HG02798 (cell line): Measurements from ENCODE around the gene LAMC3.
"Not testable (repeated sequence)": the region's sequence is repeated elsewhere in the genome, so short reads cannot be mapped to it uniquely, and the experiment has no call there.

Source experiments
- ATAC-seq: cut with Tn5 transposase; IDR thresholded peaks from one replicate; pipeline ENCODE4 v1.9.1; 2021; ENCODE audit warnings: mild to moderate bottlenecking; ENCODE audit not compliant: unreplicated experiment, poor library complexity

LAMC3 gene

GRCh38 chr9:131092030-131092429 lies 83.1 kb downstream of the LAMC3 start:
- no peak for ATAC-seq

DNA sequence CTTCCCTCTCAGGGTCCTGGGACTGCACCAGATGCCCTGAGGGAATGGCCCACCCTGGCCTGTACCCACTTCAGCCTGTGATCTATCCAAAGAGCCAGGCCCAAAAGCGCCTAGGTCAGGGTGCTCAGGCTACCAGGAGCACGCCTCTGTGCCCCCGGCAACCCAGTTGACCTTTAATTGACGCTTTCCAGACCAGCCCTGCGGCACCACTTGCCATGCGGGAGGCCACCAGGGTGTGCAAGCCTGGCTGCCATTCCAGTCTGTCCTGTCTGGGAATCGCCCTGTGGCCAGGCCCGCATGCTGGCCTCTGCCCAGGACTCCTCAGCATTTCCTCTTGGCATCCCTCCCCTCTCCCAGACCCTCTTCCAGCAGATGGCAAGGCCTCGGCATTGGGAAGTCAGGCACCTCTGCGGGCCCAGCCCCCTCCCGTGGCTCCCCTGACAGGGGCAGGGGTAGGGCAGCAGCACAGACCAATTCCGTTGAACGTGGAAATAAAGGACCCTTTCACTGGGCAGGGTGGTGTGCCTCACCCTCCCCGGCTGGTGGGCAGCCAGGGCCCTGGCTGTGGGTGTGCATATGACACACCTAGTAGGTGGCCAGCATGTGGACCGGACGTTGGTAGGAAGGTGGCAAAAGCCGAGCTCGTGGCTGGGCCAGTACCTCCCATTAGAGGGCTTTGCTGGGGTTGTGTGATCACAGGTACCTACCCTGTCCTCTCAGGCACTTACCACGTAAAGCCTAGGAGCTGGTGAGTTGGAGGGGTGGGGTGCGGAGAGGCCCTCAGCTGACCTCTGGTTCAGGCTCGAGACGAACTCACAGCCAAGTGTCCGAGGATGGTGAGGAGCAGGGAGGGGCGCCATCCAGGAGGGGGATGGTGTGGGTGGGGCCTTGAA lies 83.8 kb downstream of the LAMC3 start:
- ATAC-seq: no peak

- ATAC-seq: no peak
Observed at GRCh38 chr9:131094015-131094414, 85.0 kb downstream of the LAMC3 start.

DNA sequence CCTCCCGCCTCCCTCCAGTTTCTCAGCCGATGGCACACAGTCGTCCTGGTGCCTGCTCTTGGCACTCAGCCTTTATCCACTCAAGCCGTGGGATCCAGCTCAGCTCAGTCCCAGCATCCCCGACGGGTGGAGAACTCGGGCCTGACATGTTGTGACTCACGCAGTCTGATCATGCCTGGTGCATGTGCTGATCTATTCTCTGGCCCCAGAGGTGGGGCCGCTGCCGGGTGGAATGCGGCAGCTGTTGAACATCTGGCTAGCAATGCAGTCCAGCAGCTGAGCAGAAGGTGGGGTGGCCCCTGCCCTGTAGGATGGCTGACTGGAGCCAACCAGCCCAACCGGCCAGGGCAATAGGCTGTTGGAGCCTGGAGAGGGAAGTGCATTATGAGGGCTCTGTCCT lies 85.6 kb downstream of the LAMC3 start:
- no peak for ATAC-seq

GRCh38 chr9:131095666-131096268 lies 86.8 kb downstream of the LAMC3 start:
- ATAC-seq: no peak

GRCh38 chr9:131096269-131097125 lies 87.5 kb downstream of the LAMC3 start, which contains the start of gene AIF1L:
TSS of gene AIF1L (plus strand) at chr9:131096531. CDS start at chr9:131096630, 99 bp downstream.
- ATAC-seq: no peak

DNA sequence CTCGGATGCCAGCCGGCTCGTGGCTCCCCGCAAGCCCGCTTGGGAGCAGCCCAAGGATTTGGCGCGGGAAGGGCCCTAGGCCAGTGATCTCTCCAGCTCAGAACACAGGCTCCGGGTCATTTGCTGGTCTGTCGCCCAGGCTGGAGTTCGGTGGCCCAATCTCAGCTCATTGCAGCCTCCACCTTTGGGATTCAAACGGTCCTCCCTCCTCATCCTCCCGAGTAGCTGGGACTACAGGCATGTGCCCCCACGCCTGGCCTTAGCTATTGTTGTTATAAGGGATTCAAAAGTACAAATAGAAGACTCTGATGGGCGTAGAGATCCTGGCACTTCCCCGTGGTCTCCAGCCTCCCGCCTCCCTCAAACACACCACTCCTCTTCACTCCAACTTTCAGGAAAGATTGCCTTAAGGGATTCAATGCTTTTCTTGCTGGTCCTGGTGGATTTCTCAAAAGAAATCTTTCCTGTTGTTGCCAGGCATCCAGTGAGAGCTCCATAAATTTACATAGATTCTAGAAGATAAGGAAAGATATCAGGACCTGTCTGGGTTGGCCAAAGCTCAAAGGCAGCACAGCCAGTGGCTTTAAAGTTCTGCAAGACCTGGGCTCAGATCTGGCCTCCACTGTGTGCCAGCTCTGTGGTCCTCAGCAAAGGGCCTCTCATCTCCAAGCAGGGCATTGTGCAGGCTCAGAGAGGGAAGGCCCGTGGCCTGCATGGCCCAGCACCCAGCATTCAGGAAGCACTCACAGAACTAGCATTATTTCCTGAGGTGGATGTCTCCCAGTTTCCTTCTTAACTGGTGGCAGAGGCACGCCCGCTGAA lies 88.4 kb downstream of the LAMC3 start:
- ATAC-seq: no peak

DNA sequence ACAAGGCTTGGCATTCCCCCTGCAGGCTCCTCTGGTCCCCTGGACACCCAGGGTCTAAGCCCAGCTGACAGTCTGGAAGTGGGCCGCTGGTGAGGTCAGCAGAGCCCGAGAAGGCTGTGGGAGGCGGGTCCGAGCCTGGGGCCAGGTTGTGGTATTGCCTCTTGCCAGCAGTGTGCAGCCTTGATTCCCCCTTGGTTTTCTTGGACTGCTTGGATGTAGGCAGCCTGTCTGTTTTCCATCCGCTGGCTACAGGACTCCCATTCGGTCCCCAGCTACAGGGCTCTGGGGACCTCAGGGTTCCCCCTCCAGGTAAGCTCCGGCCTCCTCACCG lies 88.9 kb downstream of the LAMC3 start:
- no peak for ATAC-seq

GRCh38 chr9:131098391-131099101 lies 89.6 kb downstream of the LAMC3 start:
- ATAC-seq: no peak

GRCh38 chr9:131099102-131099606 lies 90.2 kb downstream of the LAMC3 start:
- no peak for ATAC-seq

- ATAC-seq: not testable (repeated sequence)
Observed at GRCh38 chr9:131099845-131100244, 90.9 kb downstream of the LAMC3 start.

DNA sequence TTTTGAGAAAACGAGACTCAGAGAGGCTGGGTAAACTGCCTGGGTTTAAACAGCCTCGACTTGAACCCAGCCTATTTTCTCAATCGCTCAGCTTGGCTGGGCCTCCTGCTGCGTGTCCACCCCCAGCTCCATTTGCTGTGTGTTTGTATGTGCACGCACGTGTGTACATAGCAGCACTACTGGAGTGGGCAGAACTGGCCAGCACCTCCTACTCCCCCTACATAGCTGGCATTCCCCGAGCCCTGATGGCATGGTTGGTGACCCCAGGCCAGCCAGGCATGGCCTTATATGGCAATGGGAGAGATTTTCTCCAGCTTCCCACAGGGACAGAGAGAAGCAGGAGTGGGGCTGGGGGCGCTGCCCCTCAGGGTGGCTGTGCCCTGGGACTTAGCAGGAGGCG lies 91.5 kb downstream of the LAMC3 start:
- no peak for ATAC-seq

DNA sequence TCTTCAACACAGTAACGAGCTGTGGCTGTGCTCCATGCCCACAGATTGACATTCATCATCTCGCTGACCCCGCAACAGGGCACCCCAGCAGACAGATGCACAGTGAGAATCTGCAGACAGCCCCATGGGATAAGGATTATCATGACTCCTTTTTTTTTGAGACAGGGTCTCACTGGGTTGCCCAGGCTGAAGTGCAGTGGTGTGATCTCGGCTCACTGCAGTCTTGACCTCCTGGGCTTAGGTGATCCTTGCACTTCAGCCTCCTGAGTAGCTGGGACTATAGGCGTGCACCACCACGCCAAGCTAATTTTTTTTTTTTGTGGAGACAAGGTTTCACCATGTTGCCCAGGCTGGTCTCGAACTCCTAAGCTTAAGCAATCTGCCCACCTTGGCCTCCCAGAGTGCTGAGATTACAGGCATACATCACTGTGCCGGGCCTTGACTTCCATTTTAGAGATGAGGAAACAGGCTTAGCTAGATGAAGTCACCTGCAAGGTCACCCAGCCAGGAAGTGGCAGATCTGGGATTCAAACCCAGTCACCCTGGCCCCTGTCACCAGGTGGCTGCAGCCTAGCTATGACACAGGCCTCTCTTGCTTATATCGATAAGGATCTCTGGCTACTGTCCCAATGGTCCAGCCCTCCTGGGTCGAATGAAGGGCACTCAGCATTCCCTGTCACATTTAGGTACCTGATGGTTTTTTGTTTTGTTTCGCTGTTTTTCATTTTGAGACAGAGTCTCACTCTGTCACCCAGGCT lies 92.4 kb downstream of the LAMC3 start:
- ATAC-seq: no peak

GRCh38 chr9:131103024-131103423 lies 94.0 kb downstream of the LAMC3 start:
- ATAC-seq: no peak

DNA sequence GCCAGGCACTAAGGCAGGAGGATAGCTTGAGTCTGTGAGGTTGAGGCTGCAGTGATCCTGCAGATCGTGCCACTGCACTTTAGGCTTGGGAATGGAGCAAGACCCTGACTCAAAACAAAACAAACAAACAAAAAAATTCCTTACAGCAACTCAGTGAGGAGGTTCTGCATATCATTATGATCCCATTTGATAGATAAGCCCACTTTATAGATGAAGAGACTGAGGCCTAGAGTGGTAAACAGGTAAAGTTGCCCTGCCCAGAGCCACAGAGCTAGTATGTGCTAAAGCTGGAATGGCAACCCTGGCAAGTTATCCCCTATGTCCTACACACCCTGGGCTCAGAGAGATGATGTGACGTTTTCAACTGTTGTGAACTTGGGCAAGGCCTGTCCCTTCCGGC lies 94.6 kb downstream of the LAMC3 start:
- no peak for ATAC-seq

GRCh38 chr9:131104016-131104740 lies 95.2 kb downstream of the LAMC3 start:
- no peak for ATAC-seq

DNA sequence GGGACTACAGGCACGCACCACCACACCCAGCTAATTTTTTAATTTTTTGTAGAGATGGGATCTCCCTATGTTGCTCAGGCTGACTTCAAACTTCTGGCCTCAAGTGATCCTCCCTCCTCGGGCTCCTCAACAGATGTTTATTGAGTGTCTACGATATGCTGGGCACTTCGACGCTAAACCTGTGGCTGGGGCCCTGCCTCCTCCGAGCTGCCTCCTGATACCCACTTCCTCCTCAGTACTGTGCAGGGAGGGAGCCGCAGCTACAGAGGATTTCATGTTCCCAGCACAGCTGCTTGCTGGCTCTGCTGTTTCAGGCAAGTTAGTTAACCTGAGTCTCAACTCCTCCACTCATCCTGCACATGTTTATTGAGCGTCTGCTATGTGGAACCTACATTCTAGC lies 97.0 kb downstream of the LAMC3 start:
- no peak for ATAC-seq

DNA sequence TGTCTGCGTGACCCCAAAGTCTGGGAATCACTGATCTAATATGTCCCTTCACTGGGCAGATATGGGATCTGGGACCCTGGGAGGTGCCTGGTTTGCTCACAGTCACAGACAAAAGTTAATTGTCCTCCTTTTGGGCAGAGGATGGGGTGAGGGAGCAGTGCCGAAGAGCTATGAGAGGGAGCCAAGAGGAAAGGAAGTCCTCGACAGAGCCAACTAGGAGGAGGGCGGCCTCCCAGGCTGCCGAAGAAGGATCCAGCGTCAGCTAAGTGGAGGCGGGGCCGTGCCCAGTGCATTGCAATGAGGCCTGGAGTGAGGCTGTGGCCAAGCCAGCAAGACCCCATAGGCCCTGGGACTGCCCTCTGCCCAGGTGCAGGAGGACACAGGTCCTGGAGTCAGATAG lies 98.8 kb downstream of the LAMC3 start:
- no peak for ATAC-seq
